Neuronal stem cell (in vitro differentiated cells): ENCODE results near the gene KLHL21.
A peak's percentile ranks its signal among the peaks of the same experiment; 100 is the strongest.

ENCODE experiments used
- DNase-seq: peaks from one replicate; pipeline ENCODE4 v3.0.0-alpha.2; 2013; ENCODE audit warnings: low spot score
- H2AFZ ChIP-seq: one replicate; pipeline ENCODE4 v1.6.1; 2013; ENCODE audit warnings: mild to moderate bottlenecking, low read length, inconsistent platforms
- H2AK5ac ChIP-seq: 2 replicates; pipeline ENCODE4 v1.6.1; 2013; ENCODE audit warnings: low read depth, mild to moderate bottlenecking, inconsistent platforms, low read length, moderate library complexity, mixed read lengths
- H2BK120ac ChIP-seq: 2 replicates; pipeline ENCODE4 v1.6.1; 2013; ENCODE audit warnings: low read depth, mild to moderate bottlenecking, inconsistent platforms, low read length, moderate library complexity, mixed read lengths
- H2BK12ac ChIP-seq: one replicate; pipeline ENCODE4 v1.6.1; 2013; ENCODE audit warnings: low read length, inconsistent platforms
- H2BK15ac ChIP-seq: 2 replicates; pipeline ENCODE4 v1.6.1; 2013; ENCODE audit warnings: mild to moderate bottlenecking, low read length, inconsistent platforms, mixed read lengths
- H2BK5ac ChIP-seq: one replicate; pipeline ENCODE4 v1.6.1; 2013; ENCODE audit warnings: inconsistent platforms, mild to moderate bottlenecking, low read length, moderate library complexity
- H3K14ac ChIP-seq: one replicate; pipeline ENCODE4 v1.6.1; 2013; ENCODE audit warnings: low read length, inconsistent platforms
- H3K18ac ChIP-seq: 2 replicates; pipeline ENCODE4 v1.6.1; 2013; ENCODE audit warnings: low read length, inconsistent platforms
- H3K23ac ChIP-seq: 2 replicates; pipeline ENCODE4 v1.6.1; 2013; ENCODE audit warnings: low read depth, mild to moderate bottlenecking, mixed read lengths, low read length, inconsistent platforms; ENCODE audit not compliant: poor library complexity
- H3K27ac ChIP-seq: replicated peaks from 3 replicates; pipeline ENCODE4 v1.5.1; 2013; ENCODE audit warnings: low read length, inconsistent platforms
- H3K27me3 ChIP-seq, 3 experiments: 2 replicates each; pipeline ENCODE4 v1.6.1; 2013; ENCODE audit warnings: low read length in 3 of 3, mild to moderate bottlenecking in 2 of 3, inconsistent platforms in 1 of 3, low read depth in 1 of 3, mixed read lengths in 1 of 3, moderate library complexity in 1 of 3; ENCODE audit not compliant: control insufficient read depth in 3 of 3, insufficient read depth in 3 of 3
- H3K36me3 ChIP-seq, 2 donors: replicated peaks in 1 of 2; 2 replicates each; pipeline ENCODE4 v1.6.1; 2013; ENCODE audit warnings: low read length in 2 of 2; ENCODE audit not compliant: control insufficient read depth in 2 of 2, insufficient read depth in 2 of 2
- H3K4ac ChIP-seq: 2 replicates; pipeline ENCODE4 v1.6.1; 2013; ENCODE audit warnings: inconsistent platforms, mild to moderate bottlenecking, low read length, moderate library complexity
- H3K4me1 ChIP-seq, 2 donors: 1 replicate in 1 of 2; 2 replicates in 1 of 2; pipeline ENCODE4 v1.6.1; 2013; ENCODE audit warnings: low read length in 2 of 2, low read depth in 1 of 2; ENCODE audit not compliant: control insufficient read depth in 2 of 2, insufficient read depth in 1 of 2
- H3K4me2 ChIP-seq: one replicate; pipeline ENCODE4 v1.6.1; 2013; ENCODE audit warnings: mild to moderate bottlenecking, low read length, inconsistent platforms; ENCODE audit not compliant: insufficient read depth, poor library complexity, severe bottlenecking
- H3K4me3 ChIP-seq, 2 donors: 2 replicates each; pipeline ENCODE4 v1.5.1; 2013; ENCODE audit warnings: low read length in 2 of 2, mild to moderate bottlenecking in 2 of 2, inconsistent platforms in 1 of 2, moderate library complexity in 1 of 2
- H3K79me1 ChIP-seq: one replicate; pipeline ENCODE4 v1.6.1; 2013; ENCODE audit warnings: low read depth, mild to moderate bottlenecking, inconsistent platforms, low read length, moderate library complexity
- H3K9ac ChIP-seq: one replicate; pipeline ENCODE4 v1.6.1; 2013; ENCODE audit warnings: mild to moderate bottlenecking, low read depth, low read length, inconsistent platforms; ENCODE audit not compliant: poor library complexity
- H3K9me3 ChIP-seq, 2 donors: replicated peaks in 1 of 2; 2 replicates each; pipeline versions ENCODE3 to v1.6.1; 2013; ENCODE audit warnings: low read length in 2 of 2, mild to moderate bottlenecking in 2 of 2, inconsistent platforms in 1 of 2, low read depth in 1 of 2, mixed read lengths in 1 of 2, moderate library complexity in 1 of 2; ENCODE audit not compliant: control insufficient read depth in 2 of 2, insufficient read depth in 1 of 2
- H4K8ac ChIP-seq: one replicate; pipeline ENCODE4 v1.6.1; 2013; ENCODE audit warnings: low read depth, mild to moderate bottlenecking, inconsistent platforms, low read length, moderate library complexity
- H4K91ac ChIP-seq: one replicate; pipeline ENCODE4 v1.6.1; 2013; ENCODE audit warnings: low read length, low read depth, mild to moderate bottlenecking, inconsistent platforms; ENCODE audit not compliant: poor library complexity
- WGBS, 2 donors: extraction: QIAGEN DNeasy Blood & Tissue Kit; methylation state at CpG; one replicate each; pipeline ENCODE4 v1.1.7; 2013; ENCODE audit warnings: missing lambda C conversion rate in 2 of 2, mixed read lengths in 1 of 2; ENCODE audit not compliant: insufficient read length in 2 of 2, insufficient replicate concordance in 1 of 2; ENCODE audit errors: extremely low coverage in 2 of 2; 5-methylcytosine and 5-hydroxymethylcytosine counted together

The KLHL21 gene

DNA sequence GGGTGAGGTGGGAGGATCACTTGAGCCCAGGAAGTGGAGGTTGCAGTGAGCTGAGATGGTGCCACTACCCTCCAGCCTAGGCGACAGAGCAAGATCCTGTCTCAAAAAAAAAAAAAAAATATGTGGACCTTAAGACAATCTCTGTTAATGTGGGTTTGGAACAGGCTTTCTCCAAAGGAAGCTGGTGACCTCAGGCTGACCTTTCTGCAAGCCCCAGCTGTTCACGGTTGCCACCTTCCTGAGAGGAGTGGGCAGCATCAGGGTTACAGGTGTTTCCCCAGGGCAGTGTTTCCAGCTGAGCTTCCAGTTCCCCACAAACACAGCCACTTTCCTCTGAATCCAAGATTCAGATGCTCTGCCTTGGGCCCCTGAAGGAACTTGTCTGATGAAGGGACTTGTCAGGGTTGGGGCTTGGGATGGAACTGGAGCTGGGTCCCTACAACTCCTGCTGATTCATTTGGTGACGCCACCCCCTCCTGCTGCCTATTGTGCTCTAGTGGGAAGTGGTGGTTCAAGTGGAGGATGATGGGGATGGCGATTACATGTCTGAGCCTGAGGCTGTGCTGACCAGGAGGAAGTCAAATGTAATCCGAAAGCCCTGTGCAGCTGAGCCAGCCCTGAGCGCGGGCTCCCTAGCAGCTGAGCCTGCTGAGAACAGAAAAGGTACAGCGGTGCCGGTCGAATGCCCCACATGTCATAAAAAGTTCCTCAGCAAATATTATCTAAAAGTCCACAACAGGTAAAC lies 20.9 kb downstream of the KLHL21 start:
- H3K4ac ChIP-seq = no peak overlapping the region
- peaks cover 6 to 18% of the 10 kb centered on the region in 2 donors for H3K36me3 ChIP-seq
- H2BK12ac ChIP-seq = no peak overlapping the region
- H4K91ac ChIP-seq = no peak overlapping the region
- peaks cover 14 to 27% of the 10 kb centered on the region in 2 donors for H3K4me1 ChIP-seq
- no peak overlapping the region for H2BK15ac ChIP-seq
- no peak overlapping the region for H3K23ac ChIP-seq
- no peak overlapping the region for H2AK5ac ChIP-seq
- no peak overlapping the region for H3K18ac ChIP-seq
- no peak overlapping the region for H3K9ac ChIP-seq
- H3K79me1 ChIP-seq = peaks cover 20% of the 10 kb centered on the region
- H2BK5ac ChIP-seq = no peak overlapping the region
- DNase-seq = no peak
- no peak overlapping the region for H2BK120ac ChIP-seq
- WGBS, 2 donors = no CpG with 5 or more reads among the region's 10 CpGs
- H3K9me3 ChIP-seq = no peaks in the 10 kb centered on the region
- peak overlapping the region in 1 of 2 donors; percentile 6 for H3K4me3 ChIP-seq
- H3K27ac ChIP-seq = no peak overlapping the region
- no peak overlapping the region for H3K4me2 ChIP-seq
- H3K27me3 ChIP-seq = no peaks in the 10 kb centered on the region
- no peak overlapping the region for H2AFZ ChIP-seq
- no peak overlapping the region for H4K8ac ChIP-seq
- no peak overlapping the region for H3K14ac ChIP-seq

DNA sequence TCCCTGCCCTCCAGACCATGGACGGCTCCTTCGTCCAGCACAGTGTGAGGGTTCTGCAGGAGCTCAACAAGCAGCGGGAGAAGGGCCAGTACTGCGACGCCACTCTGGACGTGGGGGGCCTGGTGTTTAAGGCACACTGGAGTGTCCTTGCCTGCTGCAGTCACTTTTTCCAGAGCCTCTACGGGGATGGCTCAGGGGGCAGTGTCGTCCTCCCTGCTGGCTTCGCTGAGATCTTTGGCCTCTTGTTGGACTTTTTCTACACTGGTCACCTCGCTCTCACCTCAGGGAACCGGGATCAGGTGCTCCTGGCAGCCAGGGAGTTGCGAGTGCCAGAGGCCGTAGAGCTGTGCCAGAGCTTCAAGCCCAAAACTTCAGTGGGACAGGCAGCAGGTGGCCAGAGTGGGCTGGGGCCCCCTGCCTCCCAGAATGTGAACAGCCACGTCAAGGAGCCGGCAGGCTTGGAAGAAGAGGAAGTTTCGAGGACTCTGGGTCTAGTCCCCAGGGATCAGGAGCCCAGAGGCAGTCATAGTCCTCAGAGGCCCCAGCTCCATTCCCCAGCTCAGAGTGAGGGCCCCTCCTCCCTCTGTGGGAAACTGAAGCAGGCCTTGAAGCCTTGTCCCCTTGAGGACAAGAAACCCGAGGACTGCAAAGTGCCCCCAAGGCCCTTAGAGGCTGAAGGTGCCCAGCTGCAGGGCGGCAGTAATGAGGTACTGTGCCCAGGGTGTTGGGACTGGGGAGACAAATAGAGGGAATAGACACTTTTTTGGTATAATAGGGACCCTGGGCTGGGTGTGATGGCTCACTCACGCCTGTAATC lies 21.9 kb downstream of the KLHL21 start:
- H2AFZ ChIP-seq = no peak overlapping the region
- H3K36me3 ChIP-seq = peaks cover 6 to 18% of the 10 kb centered on the region in 2 donors
- no peaks in the 10 kb centered on the region for H3K27me3 ChIP-seq
- H3K4me2 ChIP-seq = peak overlapping the region; percentile 77
- H2BK12ac ChIP-seq = no peak overlapping the region
- H2BK15ac ChIP-seq = no peak overlapping the region
- H4K8ac ChIP-seq = no peak overlapping the region
- peak overlapping the region; percentile 36 for H3K18ac ChIP-seq
- H3K4ac ChIP-seq = no peak overlapping the region
- WGBS, 2 donors = no CpG with 5 or more reads among the region's 19 CpGs
- H3K79me1 ChIP-seq = peaks cover 15% of the 10 kb centered on the region
- no peak for DNase-seq
- H3K27ac ChIP-seq = no peak overlapping the region
- H3K4me1 ChIP-seq = peaks cover 14 to 27% of the 10 kb centered on the region in 2 donors
- H3K9me3 ChIP-seq = no peaks in the 10 kb centered on the region
- H3K4me3 ChIP-seq = peak overlapping the region; percentile 69 to 83
- no peak overlapping the region for H2AK5ac ChIP-seq
- no peak overlapping the region for H4K91ac ChIP-seq
- H3K9ac ChIP-seq = no peak overlapping the region
- no peak overlapping the region for H2BK5ac ChIP-seq
- peak overlapping the region; percentile 61 for H3K23ac ChIP-seq
- H3K14ac ChIP-seq = no peak overlapping the region
- peak overlapping the region; percentile 40 for H2BK120ac ChIP-seq

DNA sequence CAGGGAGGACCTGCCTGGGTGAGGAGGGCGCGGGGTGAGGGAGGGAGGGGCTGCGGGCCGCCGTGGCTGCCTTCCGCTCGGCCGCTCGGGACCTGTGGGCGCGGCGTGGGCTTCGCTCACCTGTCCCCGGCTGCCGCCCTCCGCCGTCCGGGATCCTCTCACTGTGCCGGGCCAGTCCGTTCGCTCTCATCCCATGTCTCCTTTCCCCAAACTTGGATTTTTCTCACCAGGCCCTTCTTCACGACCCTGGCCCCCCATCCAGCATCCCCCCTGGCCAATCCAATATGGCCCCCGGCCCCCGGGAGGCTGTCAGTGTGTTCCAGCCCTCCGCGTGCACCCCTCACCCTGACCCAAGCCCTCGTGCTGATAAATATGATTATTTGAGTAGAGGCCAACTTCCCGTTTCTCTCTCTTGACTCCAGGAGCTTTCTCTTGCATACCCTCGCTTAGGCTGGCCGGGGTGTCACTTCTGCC lies 22.5 kb downstream of the KLHL21 start:
- Histone ChIP-seq H3K36me3 (peaks cover 6 to 18% of the 10 kb centered on the region in 2 donors), H3K4me1 (peaks cover 14 to 27% of the 10 kb centered on the region in 2 donors)

More for the DNA sequence above, 22.5 kb downstream of the KLHL21 start:
- peak overlapping the region; percentile 90 for H2AFZ ChIP-seq
- peak overlapping the region; percentile 77 for H3K4me2 ChIP-seq
- no peak overlapping the region for H3K4ac ChIP-seq
- peak overlapping the region; percentile 98 for H3K23ac ChIP-seq
- peak overlapping the region; percentile 83 for H2BK5ac ChIP-seq
- H3K14ac ChIP-seq = peak overlapping the region; percentile 71
- no peaks in the 10 kb centered on the region for H3K9me3 ChIP-seq
- no peak overlapping the region for H2BK15ac ChIP-seq
- H3K27me3 ChIP-seq = no peaks in the 10 kb centered on the region
- H3K9ac ChIP-seq = peak overlapping the region; percentile 97
- no peak overlapping the region for H3K27ac ChIP-seq
- no peak for DNase-seq
- H2BK120ac ChIP-seq = peak overlapping the region; percentile 40
- H3K18ac ChIP-seq = peak overlapping the region; percentile 98
- no CpG with 5 or more reads among the region's 30 CpGs for WGBS, 2 donors
- peak overlapping the region; percentile 42 for H2AK5ac ChIP-seq
- peaks cover 15% of the 10 kb centered on the region for H3K79me1 ChIP-seq
- H4K91ac ChIP-seq = no peak overlapping the region
- no peak overlapping the region for H4K8ac ChIP-seq
- peak overlapping the region; percentile 69 to 83 for H3K4me3 ChIP-seq
- no peak overlapping the region for H2BK12ac ChIP-seq
